ENCODE data around the gene PCDHGB6. TPM values are rescaled to one million over a fixed set of nuclear protein-coding genes. Genes with fewer than 3 reads are reported as not detected.
"Not testable (repeated sequence)": the region's sequence is repeated elsewhere in the genome, so short reads cannot be mapped to it uniquely, and the experiment has no call there.

PCDHGB6 gene
- total RNA-seq, 2 experiments from 2014 or later = not detected

- Mint-ChIP-seq H3K36me3 (ENCODE audit: low read depth) (peaks cover 21% of the 10 kb centered on the region), H3K9me3 (ENCODE audit: low read depth) (peaks cover 16% of the 10 kb centered on the region), H3K27me3 (peaks cover 62% of the 10 kb centered on the region), H3K4me1 (peaks cover 8% of the 10 kb centered on the region), H3K4me3 (no peak overlapping the region), H3K27ac (no peak overlapping the region)
- ChIA-PET POLR2A (no interaction called here), CTCF (interaction anchor here (1.8 to 3.8 kb wide), 3 partner anchors 10 to 198 kb away, joined by 5 to 23 read pairs (median 19); partner anchors contain the start of genes PCDHB13 and PCDHGA11)
- intact Hi-C loops (cut with DNase I, micrococcal nuclease) = no loop called here
- DNase-seq (no peak), ATAC-seq (no peak)
Measured at GRCh38 chr5:141411575-141411974, 3.8 kb downstream of the PCDHGB6 start.

GRCh38 chr5:141412854-141413539 lies 5.2 kb downstream of the PCDHGB6 start, which contains the start of gene PCDHGA10:
PCDHGA10 (plus strand) TSS chr5:141412987; CDS start chr5:141413176, 189 bp downstream.
- ChIA-PET POLR2A (no interaction called here), CTCF (interaction anchor here (0.6 to 3.8 kb wide), 33 partner anchors 8 to 200 kb away, joined by 3 to 46 read pairs (median 6); partner anchors contain the start of genes PCDHB13, PCDHGA11, PCDHGA12 and PCDHGA3)
- DNase-seq (peak; percentile 74), ATAC-seq (peak; percentile 76)
- Mint-ChIP-seq H3K36me3 (ENCODE audit: low read depth) (peaks cover 23% of the 10 kb centered on the region), H3K27me3 (peaks cover 63% of the 10 kb centered on the region), H3K9me3 (ENCODE audit: low read depth) (peaks cover 15% of the 10 kb centered on the region), H3K4me3 (peak within 1 kb of the TSS; percentile 62), H3K4me1 (peaks cover 10% of the 10 kb centered on the region), H3K27ac (no peak within 1 kb of the TSS)
- intact Hi-C loops (cut with DNase I, micrococcal nuclease) = loop anchor here (1.0 to 2.0 kb wide), 5 partner anchors 99 to 152 kb away; no protein-coding TSS in a partner anchor

GRCh38 chr5:141413540-141414069 lies 5.8 kb downstream of the PCDHGB6 start:
- POLR2A ChIA-PET = no interaction called here
- H3K9me3 Mint-ChIP-seq (ENCODE audit: low read depth) = peaks cover 19% of the 10 kb centered on the region

GRCh38 chr5:141414548-141415274 lies 6.9 kb downstream of the PCDHGB6 start:
- Mint-ChIP-seq H3K9me3 (ENCODE audit: low read depth) (peaks cover 17% of the 10 kb centered on the region), H3K36me3 (ENCODE audit: low read depth) (peaks cover 29% of the 10 kb centered on the region), H3K27me3 (peaks cover 64% of the 10 kb centered on the region)
- CTCF ChIA-PET = interaction anchor here (0.8 to 3.4 kb wide), 5 partner anchors 16 to 143 kb away, joined by 3 to 46 read pairs (median 23); partner anchors contain the start of gene PCDHGA12
- ATAC-seq; DNase-seq; POLR2A ChIA-PET; H3K4me1 Mint-ChIP-seq; intact Hi-C loops (cut with DNase I, micrococcal nuclease); H3K4me3 Mint-ChIP-seq; H3K27ac Mint-ChIP-seq: not testable (repeated sequence)

More at GRCh38 chr5:141413540-141414069, 5.8 kb downstream of the PCDHGB6 start:
- no peak overlapping the region for H3K27ac Mint-ChIP-seq
- H3K36me3 Mint-ChIP-seq (ENCODE audit: low read depth) = peaks cover 28% of the 10 kb centered on the region
- intact Hi-C loops (cut with DNase I, micrococcal nuclease) = loop anchor here (1.0 to 2.0 kb wide), 5 partner anchors 99 to 151 kb away; no protein-coding TSS in a partner anchor
- H3K4me3 Mint-ChIP-seq = peak overlapping the region; percentile 62
- ATAC-seq = no peak
- CTCF ChIA-PET = interaction anchor here (0.7 to 3.8 kb wide), 31 partner anchors 8 to 200 kb away, joined by 3 to 46 read pairs (median 6); partner anchors contain the start of genes PCDHB13, PCDHGA11, PCDHGA12 and PCDHGA3
- H3K4me1 Mint-ChIP-seq = peaks cover 10% of the 10 kb centered on the region
- peaks cover 65% of the 10 kb centered on the region for H3K27me3 Mint-ChIP-seq
- DNase-seq = no peak

GRCh38 chr5:141415275-141415618 lies 7.4 kb downstream of the PCDHGB6 start:
- POLR2A ChIA-PET; H3K4me3 Mint-ChIP-seq; H3K4me1 Mint-ChIP-seq; intact Hi-C loops (cut with DNase I, micrococcal nuclease); DNase-seq; ATAC-seq; H3K27ac Mint-ChIP-seq: not testable (repeated sequence)
- CTCF ChIA-PET = interaction anchor here (1.6 to 3.4 kb wide), 3 partner anchors 12 to 77 kb away, joined by 4 to 23 read pairs (median 10); partner anchors contain the start of genes PCDHGA12, PCDHGA2 and PCDHGA9
- Mint-ChIP-seq H3K27me3 (peaks cover 67% of the 10 kb centered on the region), H3K36me3 (ENCODE audit: low read depth) (peaks cover 30% of the 10 kb centered on the region), H3K9me3 (ENCODE audit: low read depth) (peaks cover 19% of the 10 kb centered on the region)

GRCh38 chr5:141417494-141418172 lies 9.8 kb downstream of the PCDHGB6 start, which contains the start of gene PCDHGB7:
PCDHGB7 (plus strand) TSS chr5:141417677; CDS start chr5:141417860, 183 bp downstream.
- Mint-ChIP-seq H3K27me3 (peaks cover 75% of the 10 kb centered on the region), H3K36me3 (ENCODE audit: low read depth) (peaks cover 40% of the 10 kb centered on the region), H3K9me3 (ENCODE audit: low read depth) (peaks cover 29% of the 10 kb centered on the region), H3K4me3 (peak within 1 kb of the TSS; percentile 62)
- H3K27ac Mint-ChIP-seq, POLR2A ChIA-PET, H3K4me1 Mint-ChIP-seq: not testable (repeated sequence)
- CTCF ChIA-PET = interaction anchor here (0.6 to 2.8 kb wide), 16 partner anchors 9 to 1314 kb away, joined by 3 to 10 read pairs (median 5); partner anchors contain the start of genes PCDHGA12, PCDHGA9 and PCDHGB6
- ATAC-seq = peak; percentile 75
- peak; percentile 79 for DNase-seq
- intact Hi-C loops (cut with DNase I, micrococcal nuclease) = loop anchor here (1.0 kb wide), 3 partner anchors 107 to 147 kb away; no protein-coding TSS in a partner anchor

- Mint-ChIP-seq H3K27ac (no peak overlapping the region), H3K4me1 (peaks cover 6% of the 10 kb centered on the region), H3K27me3 (peaks cover 70% of the 10 kb centered on the region), H3K36me3 (ENCODE audit: low read depth) (peaks cover 39% of the 10 kb centered on the region), H3K4me3 (no peak overlapping the region), H3K9me3 (ENCODE audit: low read depth) (peaks cover 34% of the 10 kb centered on the region)
- POLR2A ChIA-PET = no interaction called here
- no peak for ATAC-seq
- intact Hi-C loops (cut with DNase I, micrococcal nuclease) = no loop called here
- DNase-seq = no peak
- CTCF ChIA-PET = interaction anchor here (0.6 to 3.3 kb wide), 7 partner anchors 11 to 145 kb away, joined by 3 to 11 read pairs (median 3); partner anchors contain the start of gene PCDHGA12
Measured at GRCh38 chr5:141419074-141419880, 11.5 kb downstream of the PCDHGB6 start.

- H3K9me3 Mint-ChIP-seq (ENCODE audit: low read depth) = peaks cover 34% of the 10 kb centered on the region
- intact Hi-C loops (cut with DNase I, micrococcal nuclease) = loop anchor here (1.0 to 10.0 kb wide), 6 partner anchors 56 to 196 kb away; partner anchors contain the start of genes PCDHB14 (in 1 of the 2) and PCDHGC3 (in 1 of the 2)
- peaks cover 70% of the 10 kb centered on the region for H3K27me3 Mint-ChIP-seq
- H3K27ac Mint-ChIP-seq = no peak within 1 kb of the TSS
- H3K36me3 Mint-ChIP-seq (ENCODE audit: low read depth) = peaks cover 35% of the 10 kb centered on the region
- CTCF ChIA-PET = interaction anchor here (0.6 to 3.3 kb wide), 34 partner anchors 8 to 635 kb away, joined by 3 to 32 read pairs (median 4); partner anchors contain the start of genes PCDHA1, PCDHB16, PCDHGA10 and PCDHGA12
- POLR2A ChIA-PET = interaction anchor here (0.7 kb wide), 1 partner anchor 47 kb away, joined by 4 read pairs; no protein-coding TSS in a partner anchor
- peak within 1 kb of the TSS; percentile 69 for H3K4me3 Mint-ChIP-seq
- H3K4me1 Mint-ChIP-seq = peaks cover 2% of the 10 kb centered on the region
- ATAC-seq (peak; percentile 57), DNase-seq (peak; percentile 75)
Measured at GRCh38 chr5:141420855-141421488, 13.2 kb downstream of the PCDHGB6 start, which contains the start of gene PCDHGA11. PCDHGA11 (plus strand) TSS chr5:141421051; CDS start chr5:141421228, 177 bp downstream.

- H3K4me1 Mint-ChIP-seq = peaks cover 2% of the 10 kb centered on the region
- intact Hi-C loops (cut with DNase I, micrococcal nuclease) = loop anchor here (1.0 to 10.0 kb wide), 6 partner anchors 56 to 197 kb away; partner anchors contain the start of genes PCDHB14 (in 1 of the 2) and PCDHGC3 (in 1 of the 2)
- H3K27ac Mint-ChIP-seq = no peak overlapping the region
- peaks cover 71% of the 10 kb centered on the region for H3K27me3 Mint-ChIP-seq
- peaks cover 35% of the 10 kb centered on the region for H3K36me3 Mint-ChIP-seq (ENCODE audit: low read depth)
- peaks cover 34% of the 10 kb centered on the region for H3K9me3 Mint-ChIP-seq (ENCODE audit: low read depth)
- ATAC-seq (no peak), DNase-seq (no peak)
- peak overlapping the region; percentile 69 for H3K4me3 Mint-ChIP-seq
- CTCF ChIA-PET = interaction anchor here (0.6 to 3.3 kb wide), 30 partner anchors 9 to 635 kb away, joined by 3 to 32 read pairs (median 5); partner anchors contain the start of genes PCDHA1, PCDHB16, PCDHGA10 and PCDHGA12
- POLR2A ChIA-PET = no interaction called here
Measured at GRCh38 chr5:141421489-141421855, 13.7 kb downstream of the PCDHGB6 start.
